WI38 (cell line): ENCODE measurements around the gene LDB3.
A peak's percentile ranks its signal among the peaks of the same experiment; 100 is the strongest.

Source experiments
- H3K4me3 ChIP-seq: 2 replicates; pipeline ENCODE4 v1.5.1; 2011; ENCODE audit warnings: low read depth, mild to moderate bottlenecking, control low read depth, low read length
- TF ChIP-seq, protein P1 (sequence below): IDR thresholded peaks from 2 replicates; pipeline ENCODE4 v1.5.1; 2012; ENCODE audit warnings: low read depth, mild to moderate bottlenecking, control low read depth, low read length

Gene LDB3

DNA sequence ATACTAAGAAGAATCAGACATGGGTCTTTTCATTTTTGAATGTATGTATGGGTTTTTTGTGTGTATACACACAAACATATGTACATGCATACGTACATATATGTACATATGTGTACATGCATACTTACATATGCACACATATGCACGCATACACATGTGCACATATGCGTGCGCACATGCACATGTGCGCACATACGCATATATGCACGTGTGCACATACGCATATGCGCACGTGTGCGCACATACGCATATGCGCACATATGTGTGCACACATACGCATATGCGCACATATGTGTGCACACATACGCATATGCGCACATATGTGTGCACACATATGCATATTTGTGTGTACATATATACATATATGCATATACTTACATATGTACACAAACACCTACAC is 83.2 kb downstream of the LDB3 start:
- TF ChIP-seq, protein P1, sequence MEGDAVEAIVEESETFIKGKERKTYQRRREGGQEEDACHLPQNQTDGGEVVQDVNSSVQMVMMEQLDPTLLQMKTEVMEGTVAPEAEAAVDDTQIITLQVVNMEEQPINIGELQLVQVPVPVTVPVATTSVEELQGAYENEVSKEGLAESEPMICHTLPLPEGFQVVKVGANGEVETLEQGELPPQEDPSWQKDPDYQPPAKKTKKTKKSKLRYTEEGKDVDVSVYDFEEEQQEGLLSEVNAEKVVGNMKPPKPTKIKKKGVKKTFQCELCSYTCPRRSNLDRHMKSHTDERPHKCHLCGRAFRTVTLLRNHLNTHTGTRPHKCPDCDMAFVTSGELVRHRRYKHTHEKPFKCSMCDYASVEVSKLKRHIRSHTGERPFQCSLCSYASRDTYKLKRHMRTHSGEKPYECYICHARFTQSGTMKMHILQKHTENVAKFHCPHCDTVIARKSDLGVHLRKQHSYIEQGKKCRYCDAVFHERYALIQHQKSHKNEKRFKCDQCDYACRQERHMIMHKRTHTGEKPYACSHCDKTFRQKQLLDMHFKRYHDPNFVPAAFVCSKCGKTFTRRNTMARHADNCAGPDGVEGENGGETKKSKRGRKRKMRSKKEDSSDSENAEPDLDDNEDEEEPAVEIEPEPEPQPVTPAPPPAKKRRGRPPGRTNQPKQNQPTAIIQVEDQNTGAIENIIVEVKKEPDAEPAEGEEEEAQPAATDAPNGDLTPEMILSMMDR = no peak
- no peak overlapping the region for H3K4me3 ChIP-seq

DNA sequence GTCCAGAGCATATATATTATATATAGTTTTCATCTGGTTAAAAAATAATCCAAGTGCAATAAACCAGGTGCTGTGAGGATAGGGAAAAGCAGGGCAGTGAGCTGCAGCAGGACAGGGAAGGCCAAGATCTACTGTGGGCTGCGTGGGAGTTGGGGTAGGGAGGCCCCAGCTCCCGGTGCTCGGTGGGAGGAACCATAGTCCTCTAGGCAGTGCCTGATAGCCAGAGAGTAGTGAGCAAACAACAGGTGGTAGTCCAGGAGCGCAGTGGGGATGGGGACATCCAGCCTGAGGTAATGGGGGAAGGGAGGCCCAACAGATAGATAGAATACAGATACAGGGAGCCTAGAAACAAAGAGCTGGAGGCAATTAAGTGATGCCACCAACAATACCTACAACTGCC is 84.0 kb downstream of the LDB3 start:
- H3K4me3 ChIP-seq = no peak overlapping the region
- TF ChIP-seq, protein P1 = no peak

DNA sequence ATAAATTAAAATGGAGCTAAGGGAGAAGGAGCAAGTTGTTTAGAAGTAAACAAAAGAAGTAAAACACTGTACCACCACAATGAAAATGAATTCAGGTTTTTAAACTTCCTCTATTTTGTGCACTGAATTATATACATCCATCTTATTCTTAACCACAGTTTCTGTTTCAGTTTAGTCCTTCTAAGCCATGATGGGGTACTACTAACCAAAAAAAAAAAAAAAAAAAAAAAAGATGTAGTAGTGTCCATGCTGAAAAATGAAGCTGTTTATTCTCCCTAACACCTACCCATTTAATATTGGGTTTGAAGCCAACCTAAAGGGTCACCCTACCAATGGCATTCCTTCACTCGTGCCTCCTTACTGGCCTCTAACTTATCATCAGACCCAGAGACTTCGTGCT is 84.7 kb downstream of the LDB3 start:
- H3K4me3 ChIP-seq = no peak overlapping the region
- TF ChIP-seq, protein P1 = no peak

DNA sequence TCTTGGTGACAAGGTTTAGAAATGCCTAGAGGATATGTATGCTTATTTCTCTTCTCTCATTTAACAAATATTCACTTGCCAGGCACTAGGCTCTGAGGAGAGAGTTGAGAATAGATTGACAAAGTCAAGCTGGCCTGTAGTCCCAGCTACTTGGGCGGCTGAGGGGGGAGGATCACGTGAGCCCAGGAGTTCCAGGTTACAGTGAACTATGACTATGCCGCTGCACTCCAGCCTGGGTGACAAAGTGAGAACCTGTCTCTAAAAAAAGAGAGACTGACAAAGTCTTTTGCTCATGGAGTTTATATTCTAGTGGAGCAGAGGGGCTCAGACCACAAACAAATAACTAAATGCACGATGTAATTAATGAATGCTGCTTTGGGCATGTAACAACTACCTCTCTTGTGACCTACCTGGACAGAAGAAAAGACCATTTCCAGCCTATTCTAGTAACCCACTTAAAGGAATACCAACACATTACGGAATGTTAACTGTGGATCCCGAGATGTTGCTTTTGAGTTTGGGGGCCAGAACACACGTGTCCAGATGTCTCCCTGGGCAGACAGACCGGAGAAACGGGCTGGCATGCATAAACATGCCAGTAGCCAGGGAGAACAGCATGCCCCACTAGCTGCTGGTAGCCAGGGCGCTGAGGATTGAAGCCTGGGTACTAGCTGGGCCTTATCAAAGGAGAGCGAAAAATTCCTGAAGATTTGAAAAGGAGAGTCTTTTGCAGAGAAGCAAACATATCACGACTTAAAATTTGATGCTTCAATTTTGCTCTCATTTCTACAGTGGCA is 85.5 kb downstream of the LDB3 start:
- no peak overlapping the region for H3K4me3 ChIP-seq

DNA sequence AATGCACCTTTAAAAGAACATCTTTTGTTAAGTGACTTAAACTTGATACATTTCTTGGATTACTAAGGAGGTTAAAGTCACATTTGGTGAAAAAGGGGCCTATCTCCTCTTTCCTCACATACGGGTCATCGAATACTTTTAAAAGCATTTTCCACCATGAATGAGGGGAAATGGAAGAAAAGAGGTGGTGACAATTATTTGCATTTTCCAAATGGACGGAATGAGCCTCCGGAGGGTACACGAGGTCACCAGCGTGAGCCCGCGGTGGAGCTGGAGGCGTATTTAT is 87.1 kb downstream of the LDB3 start:
- TF ChIP-seq, protein P1 = no peak
- H3K4me3 ChIP-seq = peak overlapping the region; percentile 77

More for the DNA sequence above, 85.5 kb downstream of the LDB3 start:
- TF ChIP-seq, protein P1 = no peak

DNA sequence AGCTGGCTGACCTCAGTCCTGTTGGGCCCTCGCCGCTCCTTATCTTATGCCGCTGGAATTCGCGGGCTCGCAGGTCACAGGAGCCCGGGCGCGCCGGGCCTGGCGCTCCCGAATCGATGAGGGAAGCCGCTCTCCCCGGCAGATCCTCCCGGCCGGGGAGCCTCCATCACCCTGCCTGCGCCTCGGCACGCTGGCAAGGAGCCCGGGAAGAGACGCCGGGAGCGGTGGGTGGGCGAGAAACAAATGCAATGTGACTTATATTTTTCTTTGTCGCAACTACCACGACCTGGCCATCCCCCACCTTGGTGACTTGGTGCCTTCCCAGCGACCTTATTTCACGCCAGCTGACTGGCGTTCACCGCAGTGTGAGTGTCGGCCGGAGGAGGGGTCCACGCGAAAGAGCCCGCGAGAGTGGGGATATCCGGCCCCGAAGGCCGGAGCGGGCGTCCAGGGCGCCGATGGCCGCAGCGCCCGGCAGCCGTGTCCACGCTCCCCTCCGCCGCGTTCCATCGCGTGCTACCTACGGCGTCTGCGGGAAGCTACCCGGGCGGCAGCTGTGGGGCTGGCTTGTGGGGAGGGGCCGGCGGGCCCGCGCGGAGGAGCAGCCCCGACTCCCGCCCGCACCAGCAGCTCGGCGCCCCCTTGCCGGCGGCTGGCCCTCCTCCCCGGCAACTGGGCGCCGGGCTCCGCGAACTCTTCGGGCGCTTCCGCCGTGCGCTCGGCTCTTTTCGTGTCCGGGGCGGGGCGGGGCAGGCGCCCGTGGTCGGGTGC is 87.6 kb downstream of the LDB3 start:
- TF ChIP-seq, protein P1 = no peak
- H3K4me3 ChIP-seq = peak overlapping the region; percentile 77

DNA sequence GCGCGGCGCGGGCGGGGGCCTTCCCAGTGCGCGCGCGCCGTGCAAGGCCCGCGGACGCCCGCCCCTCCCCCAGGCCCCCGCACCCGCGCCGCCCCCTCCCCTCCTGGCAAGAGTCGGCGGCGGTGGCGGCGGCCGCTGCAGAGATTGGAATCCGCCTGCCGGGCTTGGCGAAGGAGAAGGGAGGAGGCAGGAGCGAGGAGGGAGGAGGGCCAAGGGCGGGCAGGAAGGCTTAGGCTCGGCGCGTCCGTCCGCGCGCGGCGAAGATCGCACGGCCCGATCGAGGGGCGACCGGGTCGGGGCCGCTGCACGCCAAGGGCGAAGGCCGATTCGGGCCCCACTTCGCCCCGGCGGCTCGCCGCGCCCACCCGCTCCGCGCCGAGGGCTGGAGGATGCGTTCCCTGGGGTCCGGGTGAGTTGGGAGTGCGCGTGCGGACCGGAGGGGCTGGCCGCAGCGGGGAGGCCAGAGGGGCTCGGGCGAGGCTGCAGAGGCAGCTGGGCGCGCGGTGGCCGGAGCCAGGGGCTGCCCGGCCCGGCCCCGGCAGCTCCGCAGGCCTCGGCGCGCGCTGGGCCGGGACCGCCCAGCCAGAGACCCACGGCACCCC is 88.3 kb downstream of the LDB3 start, which contains the start of gene BMPR1A:
TSS of gene BMPR1A (plus strand) at position 109 of the 602 bp plus-strand sequence. CDS start 119,400 bp downstream, outside the sequence.
- TF ChIP-seq, protein P1 = no peak
- H3K4me3 ChIP-seq = peak within 1 kb of the TSS; percentile 92
